ENCODE data around the gene FIGNL2. TPM values are rescaled to one million over a fixed set of nuclear protein-coding genes. Genes with fewer than 3 reads are reported as not detected.

The FIGNL2 gene
- total RNA-seq, 1 donor from 2014 or later, result not detected

- no peaks in the 10 kb centered on the region for H3K36me3 ChIP-seq
- no peaks in the 10 kb centered on the region for H3K4me1 ChIP-seq
- no peaks in the 10 kb centered on the region for H3K27me3 ChIP-seq
- TF ChIP-seq POLR2A (IDR thresholded peaks at IDR 0.05), result no peak
- TF ChIP-seq POLR2AphosphoS5 (IDR thresholded peaks at IDR 0.05; ENCODE audit: insufficient read depth in 1 of 2, low read depth in 1 of 2), result no peak
- TF ChIP-seq CTCF (IDR thresholded peaks at IDR 0.05), result no peak
- no peak overlapping the region for H3K27ac ChIP-seq
- no peaks in the 10 kb centered on the region for H3K9me3 ChIP-seq
- no peak overlapping the region for H3K4me3 ChIP-seq
- intact Hi-C loops (cut with DNase I), result no loop called here
- DNase-seq (ENCODE audit: extremely low spot score in 2 of 2), result no peak
These were observed 9.8 kb downstream of the FIGNL2 start for GRCh38 chr12:51838762-51839161.

GRCh38 chr12:51838036-51838435, 10.5 kb downstream of the FIGNL2 start:
- H3K27me3 ChIP-seq, result no peaks in the 10 kb centered on the region
- no peaks in the 10 kb centered on the region for H3K4me1 ChIP-seq
- no peaks in the 10 kb centered on the region for H3K9me3 ChIP-seq
- no peak overlapping the region for H3K27ac ChIP-seq
- H3K36me3 ChIP-seq, result no peaks in the 10 kb centered on the region
- intact Hi-C loops (cut with DNase I), result no loop called here
- no peak overlapping the region for H3K4me3 ChIP-seq
- DNase-seq (ENCODE audit: extremely low spot score in 2 of 2), result no peak
- TF ChIP-seq POLR2AphosphoS5 (IDR thresholded peaks at IDR 0.05; ENCODE audit: insufficient read depth in 1 of 2, low read depth in 1 of 2), result no peak
- no peak for TF ChIP-seq POLR2A (IDR thresholded peaks at IDR 0.05)
- TF ChIP-seq CTCF (IDR thresholded peaks at IDR 0.05), result no peak

- Histone ChIP-seq H3K36me3 (no peaks in the 10 kb centered on the region), H3K27me3 (no peaks in the 10 kb centered on the region), H3K4me3 (no peak overlapping the region), H3K4me1 (no peaks in the 10 kb centered on the region), H3K9me3 (no peaks in the 10 kb centered on the region), H3K27ac (no peak overlapping the region)
- DNase-seq (ENCODE audit: extremely low spot score in 2 of 2), result no peak
- intact Hi-C loops (cut with DNase I), result no loop called here
- TF ChIP-seq POLR2A (IDR thresholded peaks at IDR 0.05) (no peak), CTCF (IDR thresholded peaks at IDR 0.05) (no peak), POLR2AphosphoS5 (IDR thresholded peaks at IDR 0.05; ENCODE audit: insufficient read depth in 1 of 2, low read depth in 1 of 2) (no peak)
These were observed 11.2 kb downstream of the FIGNL2 start for GRCh38 chr12:51837286-51837685.

- H3K27me3 ChIP-seq, result no peaks in the 10 kb centered on the region
- intact Hi-C loops (cut with DNase I), result no loop called here
These were observed 11.7 kb downstream of the FIGNL2 start for GRCh38 chr12:51836827-51837173.

More at GRCh38 chr12:51836827-51837173, 11.7 kb downstream of the FIGNL2 start:
- TF ChIP-seq POLR2A (IDR thresholded peaks at IDR 0.05), result no peak
- no peak for TF ChIP-seq CTCF (IDR thresholded peaks at IDR 0.05)
- TF ChIP-seq POLR2AphosphoS5 (IDR thresholded peaks at IDR 0.05; ENCODE audit: insufficient read depth in 1 of 2, low read depth in 1 of 2), result no peak
- Histone ChIP-seq H3K36me3 (no peaks in the 10 kb centered on the region), H3K4me1 (no peaks in the 10 kb centered on the region), H3K4me3 (no peak overlapping the region), H3K9me3 (no peaks in the 10 kb centered on the region), H3K27ac (no peak overlapping the region)
- no peak for DNase-seq (ENCODE audit: extremely low spot score in 2 of 2)

All from vagina (tissue), 2 donors.